Measurements from ENCODE around the gene PUM1.

Gene PUM1

GRCh38 chr1:30899577-30900389, 165.7 kb downstream of the PUM1 start:
- Histone ChIP-seq H3K9ac (no peak overlapping the region), H3K4me3 (no peak overlapping the region), H3K9me3 (replicated peaks in 1 of 11) (no peaks in the 10 kb centered on the region), H3K4me1 (peaks cover 0 to 79% (median 17%) of the 10 kb centered on the region in 10 experiments; a peak in 15 of 20 replicates), H3K27me3 (peaks cover 64 to 100% (median 98%) of the 10 kb centered on the region in 11 experiments), H3K27ac (no peak overlapping the region), H4K20me1 (peaks cover 31 to 100% (median 68%) of the 10 kb centered on the region in 11 experiments; a peak in 18 of 22 replicates), H3K4me2 (peak overlapping the region in 2 of 11 experiments; percentile 7 to 34; a peak in 4 of 22 replicates), H3K36me3 (peaks cover 0 to 73% (median 0%) of the 10 kb centered on the region in 11 experiments; a peak in 5 of 22 replicates)
- no peak for TF ChIP-seq Cebpa-rat (IDR thresholded peaks at IDR 0.05)

- H3K27ac ChIP-seq: no peak overlapping the region
- peaks cover 0 to 65% (median 0%) of the 10 kb centered on the region in 11 experiments; a peak in 5 of 22 replicates for H3K36me3 ChIP-seq
- H3K9me3 ChIP-seq (replicated peaks in 1 of 11): no peaks in the 10 kb centered on the region
- TF ChIP-seq Cebpa-rat (IDR thresholded peaks at IDR 0.05): no peak
- H3K4me2 ChIP-seq: peak overlapping the region in 4 of 11 experiments; percentile 7 to 37 (median 22); a peak in 5 of 22 replicates
- H3K4me3 ChIP-seq: no peak overlapping the region
- no peak overlapping the region for H3K9ac ChIP-seq
- H3K27me3 ChIP-seq: peaks cover 51 to 97% (median 90%) of the 10 kb centered on the region in 11 experiments
- H4K20me1 ChIP-seq: peaks cover 30 to 100% (median 61%) of the 10 kb centered on the region in 11 experiments; a peak in 18 of 22 replicates
- H3K4me1 ChIP-seq: peaks cover 0 to 73% (median 10%) of the 10 kb centered on the region in 10 experiments; a peak in 13 of 20 replicates
These were observed 167.3 kb downstream of the PUM1 start for GRCh38 chr1:30898031-30898815.

GRCh38 chr1:30896905-30897304, 168.6 kb downstream of the PUM1 start:
- Histone ChIP-seq H3K27me3 (peaks cover 37 to 96% (median 82%) of the 10 kb centered on the region in 11 experiments), H3K4me1 (peaks cover 0 to 72% (median 12%) of the 10 kb centered on the region in 10 experiments; a peak in 13 of 20 replicates), H3K9me3 (replicated peaks in 1 of 11) (no peaks in the 10 kb centered on the region), H3K27ac (no peak overlapping the region), H4K20me1 (peaks cover 34 to 100% (median 58%) of the 10 kb centered on the region in 11 experiments; a peak in 20 of 22 replicates), H3K4me3 (no peak overlapping the region), H3K9ac (no peak overlapping the region), H3K4me2 (peak overlapping the region in 2 of 11 experiments; percentile 6 to 36; a peak in 3 of 22 replicates), H3K36me3 (peaks cover 0 to 57% (median 0%) of the 10 kb centered on the region in 11 experiments; a peak in 5 of 22 replicates)
- no peak for TF ChIP-seq Cebpa-rat (IDR thresholded peaks at IDR 0.05)

DNA sequence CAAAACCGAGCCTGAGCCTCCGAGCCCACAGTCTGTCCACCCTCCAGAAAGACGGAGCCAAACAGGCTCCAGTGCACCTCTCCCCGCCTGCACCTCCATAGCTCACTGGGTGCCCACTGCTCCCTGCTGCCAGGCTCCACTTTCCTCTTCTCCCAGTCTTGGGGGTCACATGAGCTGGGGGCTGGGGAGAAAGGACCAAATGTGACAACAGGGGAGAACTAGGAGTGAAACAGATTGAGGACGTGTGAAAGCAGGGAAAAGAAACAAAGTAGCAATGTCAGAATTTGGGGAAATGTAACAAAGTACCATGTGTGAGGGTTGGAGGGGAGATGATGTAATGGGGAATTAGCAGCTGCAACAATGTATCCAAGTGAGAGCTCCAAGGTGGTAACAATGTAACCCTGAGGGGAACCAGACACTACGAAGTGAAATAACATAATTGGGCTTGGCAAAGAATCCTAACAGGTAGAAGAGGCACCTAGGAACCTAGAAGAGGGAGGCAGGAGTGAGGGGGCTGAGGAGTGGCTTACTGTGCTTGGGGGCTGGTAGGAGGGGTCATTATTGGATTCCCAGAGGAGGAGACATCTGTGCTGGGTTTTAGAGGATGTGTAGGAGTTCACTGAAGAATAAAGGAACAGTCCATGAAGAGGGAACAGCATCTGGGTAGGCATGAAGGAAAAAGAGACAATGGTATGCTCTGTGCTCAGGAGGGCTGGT, 169.4 kb downstream of the PUM1 start:
- Histone ChIP-seq H3K9ac (no peak overlapping the region), H4K20me1 (peaks cover 36 to 100% (median 58%) of the 10 kb centered on the region in 11 experiments; a peak in 20 of 22 replicates), H3K27ac (no peak overlapping the region), H3K4me1 (peaks cover 0 to 78% (median 13%) of the 10 kb centered on the region in 10 experiments; a peak in 13 of 20 replicates), H3K4me2 (peak overlapping the region in 2 of 11 experiments; percentile 6 to 36; a peak in 4 of 22 replicates), H3K36me3 (peaks cover 0 to 49% (median 0%) of the 10 kb centered on the region in 11 experiments; a peak in 5 of 22 replicates), H3K27me3 (peaks cover 33 to 95% (median 82%) of the 10 kb centered on the region in 11 experiments), H3K9me3 (replicated peaks in 1 of 11) (no peaks in the 10 kb centered on the region), H3K4me3 (no peak overlapping the region)
- no peak for TF ChIP-seq Cebpa-rat (IDR thresholded peaks at IDR 0.05)

DNA sequence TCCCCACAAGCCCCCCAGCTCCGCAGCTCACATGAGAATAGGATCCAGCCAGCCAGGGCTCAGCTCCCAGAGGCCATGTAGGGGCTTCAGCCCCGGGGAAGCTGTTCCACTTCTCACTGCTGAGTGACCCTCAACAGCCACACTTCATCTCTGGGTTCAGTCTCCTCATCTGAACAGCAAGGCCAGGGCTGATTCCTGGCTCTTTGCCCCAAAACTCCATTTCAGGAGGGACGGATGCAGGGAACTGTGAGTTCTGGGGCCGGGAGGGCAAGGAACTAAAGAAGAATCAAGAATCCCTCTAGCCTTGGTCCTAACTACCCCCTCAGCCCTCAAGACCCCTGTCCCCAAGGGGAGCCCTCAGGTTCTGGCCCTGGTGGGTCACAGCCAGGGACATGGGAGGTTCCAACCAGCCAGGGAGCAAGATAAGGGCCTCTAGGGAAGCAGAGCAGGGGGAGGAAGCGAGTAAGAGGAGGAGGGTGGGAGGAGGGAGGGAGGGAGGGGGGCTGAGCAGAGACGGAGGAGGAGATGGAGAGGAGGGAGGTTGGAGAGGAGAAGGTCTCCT, 170.1 kb downstream of the PUM1 start:
- no peaks in the 10 kb centered on the region for H3K9me3 ChIP-seq (replicated peaks in 1 of 11)
- peaks cover 0 to 82% (median 13%) of the 10 kb centered on the region in 10 experiments; a peak in 13 of 20 replicates for H3K4me1 ChIP-seq
- no peak for TF ChIP-seq Cebpa-rat (IDR thresholded peaks at IDR 0.05)
- H3K4me3 ChIP-seq: no peak overlapping the region
- no peak overlapping the region for H3K27ac ChIP-seq
- peak overlapping the region in 1 of 11 experiments; percentile 36; a peak in 1 of 22 replicates for H3K4me2 ChIP-seq
- H3K36me3 ChIP-seq: peaks cover 0 to 44% (median 0%) of the 10 kb centered on the region in 11 experiments; a peak in 4 of 22 replicates
- H3K27me3 ChIP-seq: peaks cover 34 to 95% (median 82%) of the 10 kb centered on the region in 11 experiments
- H4K20me1 ChIP-seq: peaks cover 32 to 100% (median 59%) of the 10 kb centered on the region in 11 experiments; a peak in 20 of 22 replicates
- H3K9ac ChIP-seq: no peak overlapping the region

- peaks cover 35 to 95% (median 82%) of the 10 kb centered on the region in 11 experiments for H3K27me3 ChIP-seq
- H3K9me3 ChIP-seq (replicated peaks in 1 of 11): no peaks in the 10 kb centered on the region
- H3K4me3 ChIP-seq: no peak overlapping the region
- H3K4me2 ChIP-seq: no peak overlapping the region
- peaks cover 0 to 82% (median 12%) of the 10 kb centered on the region in 10 experiments; a peak in 13 of 20 replicates for H3K4me1 ChIP-seq
- H4K20me1 ChIP-seq: peaks cover 23 to 100% (median 51%) of the 10 kb centered on the region in 11 experiments; a peak in 20 of 22 replicates
- TF ChIP-seq Cebpa-rat (IDR thresholded peaks at IDR 0.05): no peak
- H3K9ac ChIP-seq: no peak overlapping the region
- peaks cover 0 to 34% (median 0%) of the 10 kb centered on the region in 11 experiments; a peak in 4 of 22 replicates for H3K36me3 ChIP-seq
- H3K27ac ChIP-seq: no peak overlapping the region
These were observed 171.0 kb downstream of the PUM1 start for GRCh38 chr1:30894508-30894973.

- Histone ChIP-seq H3K36me3 (peaks cover 0 to 36% (median 0%) of the 10 kb centered on the region in 11 experiments; a peak in 4 of 22 replicates), H3K9me3 (replicated peaks in 1 of 11) (no peaks in the 10 kb centered on the region), H3K27ac (no peak overlapping the region), H3K9ac (no peak overlapping the region), H3K4me3 (no peak overlapping the region), H3K4me2 (peak overlapping the region in 1 of 11 experiments; percentile 7; a peak in 1 of 22 replicates), H3K4me1 (peaks cover under 1 to 82% (median 8%) of the 10 kb centered on the region in 10 experiments; a peak in 18 of 20 replicates), H4K20me1 (peaks cover 18 to 100% (median 50%) of the 10 kb centered on the region in 11 experiments; a peak in 20 of 22 replicates), H3K27me3 (peaks cover 41 to 95% (median 82%) of the 10 kb centered on the region in 11 experiments)
- no peak for TF ChIP-seq Cebpa-rat (IDR thresholded peaks at IDR 0.05)
These were observed 171.6 kb downstream of the PUM1 start for GRCh38 chr1:30893776-30894507.
